Caco-2 (cell line): Measurements from ENCODE around the gene CCDC185. TPM values are rescaled to one million over a fixed set of nuclear protein-coding genes. Genes with fewer than 3 reads are reported as not detected.

ENCODE experiments used
- BruUV-seq: library from RNA; stranded (reverse); fragments of 400-500 nt; replicated peaks from 2 replicates; lab custom pipeline; 2021; lab: Mats Ljungman, UMichigan
- CTCF ChIA-PET: fragments of 300-600 bp; sonication (Branson Sonifier 250); formaldehyde crosslinking; loops from one replicate; lab custom pipeline; 2022; ENCODE audit warnings: antibody characterized with exemption; lab: Charles Lee
- POLR2A ChIA-PET: fragments of 300-600 bp; sonication (Branson Sonifier 250); formaldehyde crosslinking; loops from one replicate; lab custom pipeline; 2022; ENCODE audit warnings: antibody characterized with exemption; lab: Charles Lee
- DNase-seq, 2 experiments: peaks; one replicate each; pipeline versions ENCODE4 v3.0.0 to v3.0.0-alpha.2; 2020 to 2022
- H3K27me3 ChIP-seq: replicated peaks from 2 replicates; pipeline ENCODE4 v1.6.0; 2011; ENCODE audit warnings: low read length; ENCODE audit not compliant: control insufficient read depth, insufficient read depth
- H3K36me3 ChIP-seq: 2 replicates; pipeline ENCODE4 v1.5.1; 2011; ENCODE audit warnings: low read length; ENCODE audit not compliant: control insufficient read depth, insufficient read depth
- H3K4me1 ChIP-seq: fragments of 250-450 bp; sonication (Bioruptor Pico); 2 replicates; pipeline ENCODE4 v1.5.1; 2020; ENCODE audit warnings: mild to moderate bottlenecking
- H3K4me3 ChIP-seq: 2 replicates; pipeline ENCODE4 v1.5.1; 2011; ENCODE audit warnings: low read depth, mild to moderate bottlenecking, control low read depth, low read length
- H3K9me3 ChIP-seq: fragments of 250-450 bp; sonication (Bioruptor Pico); 2 replicates; pipeline ENCODE4 v1.5.1; 2020; ENCODE audit warnings: mild to moderate bottlenecking, moderate library complexity
- H3K27ac Mint-ChIP-seq: one replicate; pipeline ENCODE4 v1.8.0; 2022; ENCODE audit warnings: mixed read lengths; ENCODE audit not compliant: unreplicated experiment
- H3K27me3 Mint-ChIP-seq: one replicate; pipeline ENCODE4 v1.8.0; 2022; ENCODE audit warnings: mixed read lengths; ENCODE audit not compliant: insufficient read depth, unreplicated experiment
- H3K36me3 Mint-ChIP-seq: one replicate; pipeline ENCODE4 v1.8.0; 2022; ENCODE audit warnings: mild to moderate bottlenecking, mixed read lengths; ENCODE audit not compliant: insufficient read depth, unreplicated experiment
- H3K4me1 Mint-ChIP-seq: one replicate; pipeline ENCODE4 v1.8.0; 2022; ENCODE audit warnings: low read depth, mixed read lengths; ENCODE audit not compliant: unreplicated experiment
- H3K4me3 Mint-ChIP-seq: one replicate; pipeline ENCODE4 v1.8.0; 2022; ENCODE audit warnings: mild to moderate bottlenecking, moderate library complexity, mixed read lengths; ENCODE audit not compliant: unreplicated experiment
- H3K9me3 Mint-ChIP-seq: one replicate; pipeline ENCODE4 v1.8.0; 2022; ENCODE audit warnings: mixed read lengths; ENCODE audit not compliant: unreplicated experiment
- intact Hi-C: fragments of 100-400 bp; cut with micrococcal nuclease; formaldehyde crosslinking; loops from one replicate; pipeline ENCODE4 v1.10.0; 2022; ENCODE audit not compliant: unreplicated experiment
- total RNA-seq: library from RNA; stranded (reverse); gene quantifications from 2 replicates; pipeline ENCODE4 v1.2.3, GENCODE V29; 2022
- TF ChIP-seq, protein P1 (sequence below), 2 experiments: fragments of 200-600 bp in 1 of 2; IDR thresholded peaks; 1 replicate in 1 of 2; 2 replicates in 1 of 2; pipeline versions ENCODE4 v1.5.1 to v1.8.0; 2011 to 2022; ENCODE audit warnings: antibody characterized with exemption in 1 of 2, control low read depth in 1 of 2, inconsistent platforms in 1 of 2, low read depth in 1 of 2, low read length in 1 of 2, mild to moderate bottlenecking in 1 of 2, moderate library complexity in 1 of 2; ENCODE audit not compliant: insufficient read depth in 1 of 2, severe bottlenecking in 1 of 2, unreplicated experiment in 1 of 2

The CCDC185 gene
- total RNA-seq, 1 experiment from 2014 or later, result not detected

DNA sequence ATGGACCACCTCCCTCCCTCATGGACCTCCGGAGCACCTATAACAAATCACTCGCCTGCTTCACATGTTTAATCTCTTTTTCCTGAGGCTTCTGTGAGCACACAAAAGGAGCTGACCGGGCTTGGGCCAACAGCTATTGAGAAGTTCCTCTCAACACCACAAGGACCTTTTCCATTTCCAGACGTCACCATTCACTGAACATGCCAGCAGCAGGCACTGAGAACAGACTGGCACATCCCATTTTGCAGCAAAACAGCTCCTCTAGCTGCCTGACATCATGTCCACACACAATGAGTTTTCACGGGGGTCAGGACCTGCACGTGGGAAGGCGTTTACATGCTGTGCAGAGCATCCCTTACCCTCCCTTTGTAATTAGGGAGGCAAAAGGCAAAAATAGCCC is 40.3 kb upstream of the CCDC185 start:
- no peak overlapping the region for H3K4me3 Mint-ChIP-seq
- no TSS peak for BruUV-seq
- no peak overlapping the region for H3K4me3 ChIP-seq
- no peak overlapping the region for H3K27ac Mint-ChIP-seq
- H3K9me3 ChIP-seq, result no peaks in the 10 kb centered on the region
- peaks cover 8% of the 10 kb centered on the region for H3K4me1 Mint-ChIP-seq
- no peak for DNase-seq
- H3K4me1 ChIP-seq, result no peaks in the 10 kb centered on the region
- no peaks in the 10 kb centered on the region for H3K27me3 Mint-ChIP-seq
- POLR2A ChIA-PET, result no interaction called here
- H3K36me3 ChIP-seq, result peaks cover 2% of the 10 kb centered on the region; the same call in 1 of the 2 replicates
- CTCF ChIA-PET, result no interaction called here
- no peaks in the 10 kb centered on the region for H3K9me3 Mint-ChIP-seq
- intact Hi-C loops, result no loop called here
- no peaks in the 10 kb centered on the region for H3K27me3 ChIP-seq
- TF ChIP-seq, protein P1, sequence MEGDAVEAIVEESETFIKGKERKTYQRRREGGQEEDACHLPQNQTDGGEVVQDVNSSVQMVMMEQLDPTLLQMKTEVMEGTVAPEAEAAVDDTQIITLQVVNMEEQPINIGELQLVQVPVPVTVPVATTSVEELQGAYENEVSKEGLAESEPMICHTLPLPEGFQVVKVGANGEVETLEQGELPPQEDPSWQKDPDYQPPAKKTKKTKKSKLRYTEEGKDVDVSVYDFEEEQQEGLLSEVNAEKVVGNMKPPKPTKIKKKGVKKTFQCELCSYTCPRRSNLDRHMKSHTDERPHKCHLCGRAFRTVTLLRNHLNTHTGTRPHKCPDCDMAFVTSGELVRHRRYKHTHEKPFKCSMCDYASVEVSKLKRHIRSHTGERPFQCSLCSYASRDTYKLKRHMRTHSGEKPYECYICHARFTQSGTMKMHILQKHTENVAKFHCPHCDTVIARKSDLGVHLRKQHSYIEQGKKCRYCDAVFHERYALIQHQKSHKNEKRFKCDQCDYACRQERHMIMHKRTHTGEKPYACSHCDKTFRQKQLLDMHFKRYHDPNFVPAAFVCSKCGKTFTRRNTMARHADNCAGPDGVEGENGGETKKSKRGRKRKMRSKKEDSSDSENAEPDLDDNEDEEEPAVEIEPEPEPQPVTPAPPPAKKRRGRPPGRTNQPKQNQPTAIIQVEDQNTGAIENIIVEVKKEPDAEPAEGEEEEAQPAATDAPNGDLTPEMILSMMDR (IDR thresholded peaks at IDR 0.05; ENCODE audit: insufficient read depth in 1 of 2, low read depth in 1 of 2, low read length in 1 of 2, severe bottlenecking in 1 of 2, unreplicated experiment in 1 of 2), result no peak
- H3K36me3 Mint-ChIP-seq, result no peaks in the 10 kb centered on the region

DNA sequence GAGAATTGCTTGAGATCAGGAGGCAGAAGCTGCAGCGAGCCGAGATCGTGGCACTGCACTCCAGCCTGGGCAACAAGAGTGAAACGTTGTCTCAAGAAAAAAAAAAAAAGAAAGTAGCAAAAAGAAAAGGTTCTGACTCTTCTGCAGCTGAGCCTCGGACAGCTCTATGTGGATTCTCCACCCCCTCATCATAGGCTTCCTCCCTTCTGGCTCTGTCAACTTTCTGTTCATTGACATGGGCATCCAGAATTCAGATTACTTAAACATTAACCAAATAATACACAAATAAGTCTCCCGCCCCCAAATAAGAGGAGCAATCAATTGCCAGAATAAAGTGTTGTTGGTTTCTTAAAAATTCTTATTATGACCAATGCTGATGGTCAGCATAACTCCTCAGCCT is 39.3 kb upstream of the CCDC185 start:
- intact Hi-C loops, result no loop called here
- Mint-ChIP-seq H3K36me3 (no peaks in the 10 kb centered on the region), H3K27ac (no peak overlapping the region), H3K4me3 (no peak overlapping the region), H3K9me3 (no peaks in the 10 kb centered on the region), H3K4me1 (peaks cover 8% of the 10 kb centered on the region), H3K27me3 (no peaks in the 10 kb centered on the region)
- Histone ChIP-seq H3K9me3 (no peaks in the 10 kb centered on the region), H3K4me1 (no peaks in the 10 kb centered on the region), H3K36me3 (peaks cover 2% of the 10 kb centered on the region; the same call in 1 of the 2 replicates), H3K4me3 (no peak overlapping the region), H3K27me3 (no peaks in the 10 kb centered on the region)
- ChIA-PET POLR2A (interaction anchor here (0.6 kb wide), 1 partner anchor 10 kb away, joined by 3 read pairs; no protein-coding TSS in a partner anchor), CTCF (no interaction called here)
- no peak for DNase-seq
- TF ChIP-seq, protein P1 (IDR thresholded peaks at IDR 0.05; ENCODE audit: insufficient read depth in 1 of 2, low read depth in 1 of 2, low read length in 1 of 2, severe bottlenecking in 1 of 2, unreplicated experiment in 1 of 2), result no peak
- BruUV-seq, result no TSS peak

DNA sequence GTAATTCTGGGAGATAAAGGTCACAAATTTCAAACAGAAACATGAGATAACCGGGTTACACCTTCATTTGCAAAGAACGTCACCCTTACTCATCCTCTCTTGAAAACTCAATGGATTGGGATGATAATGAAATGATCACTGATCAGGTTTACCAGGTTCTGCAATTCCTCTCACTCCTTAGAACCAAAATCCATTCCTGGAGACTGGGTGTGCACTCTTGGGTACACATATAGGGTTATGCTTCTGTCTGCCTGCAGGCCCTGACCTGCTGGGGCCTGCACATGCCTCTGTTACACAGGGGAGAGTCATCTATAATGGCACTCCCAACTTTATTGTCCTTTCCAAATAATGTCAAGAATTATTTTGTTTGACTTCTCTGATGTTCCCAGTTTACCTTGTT is 37.5 kb upstream of the CCDC185 start:
- Mint-ChIP-seq H3K4me1 (peaks cover 8% of the 10 kb centered on the region), H3K27me3 (no peaks in the 10 kb centered on the region), H3K27ac (no peak overlapping the region), H3K9me3 (no peaks in the 10 kb centered on the region), H3K36me3 (no peaks in the 10 kb centered on the region), H3K4me3 (no peak overlapping the region)
- POLR2A ChIA-PET, result no interaction called here
- H3K4me3 ChIP-seq, result no peak overlapping the region
- intact Hi-C loops, result no loop called here
- TF ChIP-seq, protein P1 (IDR thresholded peaks at IDR 0.05; ENCODE audit: insufficient read depth in 1 of 2, low read depth in 1 of 2, low read length in 1 of 2, severe bottlenecking in 1 of 2, unreplicated experiment in 1 of 2), result no peak
- H3K36me3 ChIP-seq, result no peaks in the 10 kb centered on the region
- no peaks in the 10 kb centered on the region for H3K9me3 ChIP-seq
- no peak for DNase-seq
- no TSS peak for BruUV-seq
- no peaks in the 10 kb centered on the region for H3K4me1 ChIP-seq
- no peaks in the 10 kb centered on the region; the same call in 1 of the 2 replicates for H3K27me3 ChIP-seq
- CTCF ChIA-PET, result no interaction called here
